SK-N-SH (cell line): ENCODE results near the gene GABRB3. TPM values are rescaled to one million over a fixed set of nuclear protein-coding genes. Genes with fewer than 3 reads are reported as not detected.

Experiments used
- CTCF ChIA-PET: fragments of 300-600, 350-600 bp; formaldehyde crosslinking; extraction: SDS; loops from one replicate; lab custom pipeline; 2021; lab: Yijun Ruan, JAX
- POLR2A ChIA-PET: fragments of 350-600 bp; sonication (Branson Sonifier 250); formaldehyde crosslinking; extraction: SDS; loops from one replicate; lab custom pipeline; 2020; ENCODE audit warnings: antibody characterized with exemption, inconsistent platforms; lab: Yijun Ruan, JAX
- DNase-seq: peaks from one replicate; pipeline ENCODE4 v3.0.0; 2012
- H2AFZ ChIP-seq: fragments of 200-600 bp; sonication (generic); 2 replicates; pipeline ENCODE4 v1.8.1; 2016; ENCODE audit warnings: antibody characterized with exemption, mild to moderate bottlenecking, low read depth
- H3F3A ChIP-seq: fragments of 200-600 bp; sonication (generic); replicated peaks from 2 replicates; pipeline ENCODE3; 2016; ENCODE audit warnings: antibody characterized with exemption, mild to moderate bottlenecking; ENCODE audit not compliant: insufficient read depth
- H3K27ac ChIP-seq, 2 experiments: fragments of 200-500 bp in 1 of 2; fragments of 200-600 bp in 1 of 2; sonication (Bioruptor generic) in 1 of 2; sonication (generic), shearing (Covaris generic) in 1 of 2; 2 replicates each; pipeline versions ENCODE4 v1.5.1 to v1.6.1; 2014 to 2016; ENCODE audit warnings: low read depth in 2 of 2, inconsistent platforms in 1 of 2, low read length in 1 of 2, mild to moderate bottlenecking in 1 of 2, mixed read lengths in 1 of 2
- H3K27me3 ChIP-seq: fragments of 200-600 bp; sonication (generic), shearing (Covaris generic); 2 replicates; pipeline ENCODE4 v1.6.1; 2016; ENCODE audit warnings: mixed run types; ENCODE audit not compliant: insufficient read depth
- H3K36me3 ChIP-seq, 2 experiments: fragments of 200-500 bp in 1 of 2; fragments of 200-600 bp in 1 of 2; sonication (Bioruptor generic) in 1 of 2; sonication (generic) in 1 of 2; replicated peaks in 1 of 2; 2 replicates each; pipeline versions ENCODE3 to v1.5.1; 2014 to 2016; ENCODE audit warnings: low read length in 1 of 2, mild to moderate bottlenecking in 1 of 2; ENCODE audit not compliant: insufficient read depth in 2 of 2, control insufficient read depth in 1 of 2
- H3K4me1 ChIP-seq, 2 experiments: fragments of 200-500 bp in 1 of 2; fragments of 200-600 bp in 1 of 2; sonication (Bioruptor generic) in 1 of 2; sonication (generic), shearing (Covaris generic) in 1 of 2; 2 replicates each; pipeline versions ENCODE4 v1.5.1 to v1.6.1; 2014 to 2016; ENCODE audit warnings: low read depth in 1 of 2, low read length in 1 of 2, mixed run types in 1 of 2; ENCODE audit not compliant: insufficient read depth in 2 of 2, control insufficient read depth in 1 of 2
- H3K4me2 ChIP-seq: fragments of 200-600 bp; sonication (generic), shearing (Covaris generic); 2 replicates; pipeline ENCODE4 v1.6.1; 2017; ENCODE audit warnings: mixed run types
- H3K4me3 ChIP-seq, 2 experiments: fragments of 200-500 bp in 1 of 2; fragments of 200-600 bp in 1 of 2; sonication (Bioruptor generic) in 1 of 2; sonication (generic), shearing (Covaris generic) in 1 of 2; 2 replicates each; pipeline versions ENCODE4 v1.5.1 to v1.8.1; 2014 to 2016; ENCODE audit warnings: low read depth in 2 of 2, inconsistent platforms in 1 of 2, low read length in 1 of 2, mild to moderate bottlenecking in 1 of 2, mixed read lengths in 1 of 2, moderate library complexity in 1 of 2
- H3K79me2 ChIP-seq: fragments of 200-600 bp; sonication (generic); 2 replicates; pipeline ENCODE4 v1.8.1; 2017; ENCODE audit warnings: mild to moderate bottlenecking; ENCODE audit not compliant: insufficient read depth
- H3K9ac ChIP-seq: fragments of 200-600 bp; sonication (generic); 2 replicates; pipeline ENCODE4 v1.6.1; 2017; ENCODE audit warnings: mixed run types
- H3K9me2 ChIP-seq: fragments of 200-600 bp; sonication (generic); 2 replicates; pipeline ENCODE4 v1.6.1; 2017; ENCODE audit warnings: mixed run types
- H3K9me3 ChIP-seq: fragments of 200-600 bp; sonication (generic); 2 replicates; pipeline ENCODE4 v1.6.1; 2017; ENCODE audit warnings: mixed run types, mild to moderate bottlenecking, moderate library complexity
- H4K20me1 ChIP-seq: fragments of 200-600 bp; sonication (generic); 2 replicates; pipeline ENCODE4 v1.6.1; 2017; ENCODE audit warnings: mild to moderate bottlenecking, mixed run types; ENCODE audit not compliant: insufficient read depth
- EZH2phosphoT487 ChIP-seq: fragments of 200-600 bp; sonication (generic); IDR thresholded peaks from 2 replicates; pipeline ENCODE4 v1.6.1; 2017; ENCODE audit warnings: low read depth, mixed run types, mild to moderate bottlenecking, antibody characterized with exemption, moderate library complexity, borderline replicate concordance
- FOXM1 ChIP-seq: IDR thresholded peaks from 2 replicates; pipeline ENCODE4 v1.4.0; 2012; ENCODE audit warnings: low read depth, mild to moderate bottlenecking
- GABPA ChIP-seq: IDR thresholded peaks from 2 replicates; pipeline ENCODE4 v1.4.0; 2012; ENCODE audit warnings: low read depth, mild to moderate bottlenecking
- GATA2 ChIP-seq: sonication (generic); formaldehyde crosslinking; IDR thresholded peaks from 2 replicates; pipeline ENCODE4 v1.5.0; 2020; ENCODE audit warnings: mild to moderate bottlenecking, missing genetic modification reagents
- JUND ChIP-seq: IDR thresholded peaks from 2 replicates; pipeline ENCODE4 v1.4.0; 2012
- MEF2A ChIP-seq: IDR thresholded peaks from 2 replicates; pipeline ENCODE4 v1.4.0; 2012; ENCODE audit warnings: low read depth, borderline replicate concordance
- NRF1 ChIP-seq: IDR thresholded peaks from 2 replicates; pipeline ENCODE4 v1.6.1; 2012; ENCODE audit warnings: low read depth, mild to moderate bottlenecking, low read length
- RCOR1 ChIP-seq: fragments of 150-350 bp; IDR thresholded peaks from 2 replicates; pipeline ENCODE4 v1.6.1; 2017; ENCODE audit warnings: antibody characterized with exemption, low read length
- REST ChIP-seq: IDR thresholded peaks from 2 replicates; pipeline ENCODE4 v1.6.1; 2012; ENCODE audit warnings: mild to moderate bottlenecking, low read depth, low read length, moderate library complexity
- TAF1 ChIP-seq: IDR thresholded peaks from 2 replicates; pipeline ENCODE4 v1.6.1; 2012; ENCODE audit warnings: low read depth, mild to moderate bottlenecking, low read length, moderate library complexity, borderline replicate concordance
- TCF12 ChIP-seq: IDR thresholded peaks from 2 replicates; pipeline ENCODE4 v1.4.0; 2012
- YY1 ChIP-seq: IDR thresholded peaks from 2 replicates; pipeline ENCODE4 v1.4.0; 2012; ENCODE audit warnings: low read depth, mild to moderate bottlenecking
- WGBS: methylation state at CpG from one replicate; pipeline ENCODE4 v1.1.6; 2017; ENCODE audit warnings: low lambda C conversion rate; 5-methylcytosine and 5-hydroxymethylcytosine counted together
- polyA plus RNA-seq, 3 experiments: library from polyadenylated mRNA; depleted of rRNA; stranded (reverse); fragments of >200 nt; gene quantifications; 2 replicates each; pipeline ENCODE4 v1.2.3, GENCODE V29; 2012

GABRB3 gene
- polyA plus RNA-seq, 1 of the 3 experiments (the other 2 are of a cell fraction): 0.10 TPM

DNA sequence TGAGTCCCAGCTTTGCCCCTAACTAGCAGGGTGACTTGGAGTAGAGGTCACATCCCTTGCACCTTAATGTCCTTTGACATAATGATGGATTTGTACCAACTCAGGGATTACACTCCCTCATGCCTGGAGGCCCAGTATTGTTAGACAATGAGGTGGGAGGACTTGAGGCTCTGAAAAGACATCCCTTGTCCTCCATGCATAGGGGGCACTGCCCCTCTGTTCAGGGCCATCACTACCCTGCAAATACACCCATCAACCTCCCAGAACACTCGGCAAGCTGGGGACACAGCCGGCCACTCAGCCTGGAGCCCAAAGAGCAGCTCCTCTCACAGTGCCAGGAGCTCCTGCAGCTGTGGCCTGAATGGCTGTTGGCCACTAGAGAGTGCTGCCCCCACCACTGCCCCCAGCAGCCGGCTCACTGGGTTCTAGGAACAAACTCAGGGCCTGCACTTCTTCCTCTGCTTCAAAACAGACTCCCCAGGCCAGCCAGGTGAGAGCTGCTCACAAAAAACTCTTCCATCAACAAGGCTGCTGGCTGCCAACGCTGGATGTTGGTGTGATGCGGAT, 90.2 kb downstream of the GABRB3 start:
- Histone ChIP-seq H3K36me3 (no peaks in the 10 kb centered on the region), H3K4me3 (no peak overlapping the region), H3F3A (no peaks in the 10 kb centered on the region), H3K9ac (no peak overlapping the region), H3K9me2 (no peaks in the 10 kb centered on the region), H3K27ac (no peak overlapping the region), H3K4me2 (no peak overlapping the region), H3K9me3 (no peaks in the 10 kb centered on the region)
- DNase-seq: no peak
- WGBS: 51% methylated on average over 2 of the region's 5 CpGs
- CTCF ChIA-PET: no interaction called here
- no peak for TF ChIP-seq REST
- TF ChIP-seq GATA2 (CRISPR knock-in tag): no peak
- TF ChIP-seq, all 33 proteins: peak for 0
- Histone ChIP-seq H4K20me1 (no peaks in the 10 kb centered on the region), H3K4me1 (no peaks in the 10 kb centered on the region), H3K79me2 (no peaks in the 10 kb centered on the region), H2AFZ (no peak overlapping the region), H3K27me3 (no peaks in the 10 kb centered on the region)
- POLR2A ChIA-PET: no interaction called here

DNA sequence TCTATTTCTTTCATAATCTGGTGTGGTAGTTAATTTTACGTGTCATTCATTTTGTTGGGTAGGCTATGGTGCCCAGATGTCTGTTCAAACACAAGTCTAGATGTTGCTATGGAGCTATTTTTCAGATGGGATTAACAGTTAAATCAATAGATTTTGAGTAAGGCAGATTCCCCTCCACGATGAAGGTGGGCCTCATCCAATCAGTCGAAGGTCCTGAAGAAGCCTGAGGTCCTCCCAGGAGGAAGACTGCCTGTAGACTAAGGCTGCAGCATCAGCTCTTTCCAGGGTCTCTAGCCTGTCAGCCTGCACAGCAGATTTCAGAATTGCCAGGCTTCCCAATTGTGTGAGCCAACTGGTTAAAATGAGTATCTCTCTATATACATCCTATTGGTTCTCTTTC, 92.9 kb downstream of the GABRB3 start:
- Histone ChIP-seq H3K27me3 (no peaks in the 10 kb centered on the region), H3K4me3 (no peak overlapping the region), H3K27ac (no peak overlapping the region), H4K20me1 (no peaks in the 10 kb centered on the region), H3K9me3 (no peaks in the 10 kb centered on the region), H3K4me1 (no peaks in the 10 kb centered on the region), H3K36me3 (no peaks in the 10 kb centered on the region), H3F3A (no peaks in the 10 kb centered on the region), H3K4me2 (no peak overlapping the region), H3K9me2 (no peaks in the 10 kb centered on the region), H3K9ac (no peak overlapping the region), H2AFZ (no peak overlapping the region), H3K79me2 (no peaks in the 10 kb centered on the region)
- WGBS: 27% methylated on average over 3 of the region's 3 CpGs
- POLR2A ChIA-PET: no interaction called here
- CTCF ChIA-PET: no interaction called here
- no peak for TF ChIP-seq JUND
- TF ChIP-seq TAF1: no peak
- TF ChIP-seq TCF12: no peak
- DNase-seq: no peak

DNA sequence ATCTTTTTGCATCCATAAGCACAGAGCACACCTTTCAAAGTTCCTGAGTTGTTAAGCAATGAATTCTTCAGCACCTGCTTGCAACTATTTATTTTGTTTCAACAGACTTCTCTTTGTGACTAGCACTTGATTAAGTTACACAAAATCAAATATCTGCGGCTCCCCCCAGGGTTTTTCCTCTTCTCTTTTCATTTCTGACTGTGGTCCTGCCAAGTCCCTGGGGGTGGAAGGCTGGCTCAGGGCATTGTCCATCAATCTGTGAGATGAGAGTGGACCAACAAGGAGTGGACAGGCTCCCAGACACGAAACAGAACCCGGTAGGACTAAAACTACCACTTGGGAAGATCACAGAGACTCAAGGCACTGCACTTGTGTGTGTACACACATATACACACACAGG, 96.8 kb downstream of the GABRB3 start:
- ChIA-PET CTCF (no interaction called here), POLR2A (no interaction called here)
- DNase-seq: no peak
- H3K9me3 ChIP-seq: no peaks in the 10 kb centered on the region
- H3K4me3 ChIP-seq: no peak overlapping the region
- H3K9me2 ChIP-seq: no peaks in the 10 kb centered on the region
- no peaks in the 10 kb centered on the region for H3K27me3 ChIP-seq
- no peak for TF ChIP-seq MEF2A
- TF ChIP-seq TAF1: no peak
- TF ChIP-seq YY1: no peak
- no peak for TF ChIP-seq FOXM1
- no peak for TF ChIP-seq NRF1
- TF ChIP-seq GABPA: no peak
- TF ChIP-seq RCOR1: no peak
- no peak for TF ChIP-seq GATA2 (CRISPR knock-in tag)
- TF ChIP-seq EZH2phosphoT487: no peak
- H3K4me1 ChIP-seq: peaks cover 0 to 6% of the 10 kb centered on the region in 2 experiments; a peak in 1 of 4 replicates
- H3K9ac ChIP-seq: no peak overlapping the region
- no peaks in the 10 kb centered on the region for H4K20me1 ChIP-seq
- no peak overlapping the region for H3K27ac ChIP-seq
- WGBS: 11% methylated on average over 3 of the region's 3 CpGs
- H2AFZ ChIP-seq: no peak overlapping the region
- no peaks in the 10 kb centered on the region for H3K79me2 ChIP-seq
- no peak overlapping the region for H3K4me2 ChIP-seq
- H3K36me3 ChIP-seq: no peaks in the 10 kb centered on the region
- H3F3A ChIP-seq: no peaks in the 10 kb centered on the region
